ENCODE data around the gene PLA2R1. TPM values are rescaled to one million over a fixed set of nuclear protein-coding genes. Genes with fewer than 3 reads are reported as not detected.

Gene PLA2R1
- total RNA-seq, 1 experiment from 2014 or later, result 5.7 TPM

DNA sequence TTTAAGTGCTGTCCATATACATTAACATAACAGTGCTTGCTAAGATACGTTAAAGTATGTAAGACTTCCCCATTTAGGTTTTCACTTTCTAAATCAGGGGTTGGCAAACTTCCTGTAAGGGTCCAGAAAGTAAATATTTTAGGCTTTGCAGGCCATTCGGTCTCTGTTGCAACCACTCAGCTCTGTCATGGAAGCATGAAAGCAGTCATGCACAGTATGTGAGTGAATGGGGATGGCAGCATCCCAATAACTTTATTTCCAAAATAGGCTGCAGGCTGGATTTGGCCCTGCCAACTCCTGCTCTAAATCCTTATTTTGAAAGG is 128.7 kb downstream of the PLA2R1 start:
- ChIA-PET CTCF (no interaction called here), POLR2A (no interaction called here)
- H3K4me1 ChIP-seq (ENCODE audit: control insufficient read depth, insufficient read depth, low read length), result no peaks in the 10 kb centered on the region
- H3K36me3 ChIP-seq (ENCODE audit: control insufficient read depth, insufficient read depth, low read length), result no peaks in the 10 kb centered on the region
- BruUV-seq (replicated peaks), result no TSS peak
- intact Hi-C loops (cut with micrococcal nuclease; ENCODE audit: unreplicated experiment) (no loop called here), in situ Hi-C loops (cut with HindIII; ENCODE audit: low pct_unique_long_range_greater_than_20kb, low sequenced_read_pairs) (no loop called here)
- H3K9me3 ChIP-seq (ENCODE audit: control insufficient read depth, insufficient read depth, low read depth, low read length), result no peaks in the 10 kb centered on the region
- H3K4me3 ChIP-seq (ENCODE audit: low read depth in 2 of 2, low read length in 2 of 2), result no peak overlapping the region
- DNase-seq (ENCODE audit: low read depth, low spot score) (no peak), ATAC-seq (no peak)
- H3K27me3 ChIP-seq (ENCODE audit: control insufficient read depth, insufficient read depth, low read length), result no peaks in the 10 kb centered on the region; the same call in 1 of the 2 replicates
- no peak overlapping the region for H3K27ac ChIP-seq (ENCODE audit: low read length)
- TF ChIP-seq POLR2AphosphoS5 (IDR thresholded peaks at IDR 0.05; ENCODE audit: low read depth, low read length) (no peak), SIN3A (IDR thresholded peaks at IDR 0.05; ENCODE audit: borderline replicate concordance, insufficient read depth, low read depth, low read length) (no peak), TCF7L2 (IDR thresholded peaks at IDR 0.05; ENCODE audit: low read depth, low read length) (no peak)
- TF ChIP-seq, protein P1, sequence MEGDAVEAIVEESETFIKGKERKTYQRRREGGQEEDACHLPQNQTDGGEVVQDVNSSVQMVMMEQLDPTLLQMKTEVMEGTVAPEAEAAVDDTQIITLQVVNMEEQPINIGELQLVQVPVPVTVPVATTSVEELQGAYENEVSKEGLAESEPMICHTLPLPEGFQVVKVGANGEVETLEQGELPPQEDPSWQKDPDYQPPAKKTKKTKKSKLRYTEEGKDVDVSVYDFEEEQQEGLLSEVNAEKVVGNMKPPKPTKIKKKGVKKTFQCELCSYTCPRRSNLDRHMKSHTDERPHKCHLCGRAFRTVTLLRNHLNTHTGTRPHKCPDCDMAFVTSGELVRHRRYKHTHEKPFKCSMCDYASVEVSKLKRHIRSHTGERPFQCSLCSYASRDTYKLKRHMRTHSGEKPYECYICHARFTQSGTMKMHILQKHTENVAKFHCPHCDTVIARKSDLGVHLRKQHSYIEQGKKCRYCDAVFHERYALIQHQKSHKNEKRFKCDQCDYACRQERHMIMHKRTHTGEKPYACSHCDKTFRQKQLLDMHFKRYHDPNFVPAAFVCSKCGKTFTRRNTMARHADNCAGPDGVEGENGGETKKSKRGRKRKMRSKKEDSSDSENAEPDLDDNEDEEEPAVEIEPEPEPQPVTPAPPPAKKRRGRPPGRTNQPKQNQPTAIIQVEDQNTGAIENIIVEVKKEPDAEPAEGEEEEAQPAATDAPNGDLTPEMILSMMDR (IDR thresholded peaks at IDR 0.05), result no peak

DNA sequence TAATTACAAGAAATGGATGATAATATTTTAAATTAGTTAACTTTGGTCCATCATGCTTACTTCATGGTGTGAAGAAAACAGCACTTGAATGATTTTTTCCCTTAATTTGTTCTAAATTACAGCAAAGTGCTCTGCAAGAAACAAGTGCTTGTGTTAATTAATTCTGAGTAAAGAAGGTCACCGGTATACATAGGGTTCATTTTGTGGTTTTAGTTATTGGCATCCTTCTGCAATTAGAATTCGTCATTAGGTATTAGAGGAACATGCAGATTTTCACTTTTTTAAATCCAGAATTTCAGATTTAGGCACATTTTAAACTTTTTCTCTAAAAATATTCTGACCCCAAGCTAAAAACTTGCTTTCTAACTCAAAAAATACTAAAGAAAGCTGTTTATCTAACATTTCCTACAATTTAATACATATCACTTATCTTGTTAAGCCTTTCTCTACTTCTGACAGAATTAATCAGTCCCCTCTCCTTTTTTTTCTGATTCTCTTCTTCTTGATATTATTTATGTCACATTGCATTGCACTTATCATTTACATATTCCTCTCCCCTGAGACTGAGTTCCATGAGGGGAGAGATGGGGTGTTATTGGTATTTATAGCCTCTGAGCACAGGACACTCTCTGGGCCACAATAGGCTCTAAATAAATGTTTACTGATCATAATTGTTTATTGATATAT is 129.2 kb downstream of the PLA2R1 start:
- no TSS peak for BruUV-seq (replicated peaks)
- Histone ChIP-seq H3K4me1 (ENCODE audit: control insufficient read depth, insufficient read depth, low read length) (no peaks in the 10 kb centered on the region), H3K9me3 (ENCODE audit: control insufficient read depth, insufficient read depth, low read depth, low read length) (no peaks in the 10 kb centered on the region), H3K36me3 (ENCODE audit: control insufficient read depth, insufficient read depth, low read length) (no peaks in the 10 kb centered on the region), H3K27ac (ENCODE audit: low read length) (no peak overlapping the region), H3K4me3 (ENCODE audit: low read depth in 2 of 2, low read length in 2 of 2) (no peak overlapping the region), H3K27me3 (ENCODE audit: control insufficient read depth, insufficient read depth, low read length) (no peaks in the 10 kb centered on the region; the same call in 1 of the 2 replicates)
- intact Hi-C loops (cut with micrococcal nuclease; ENCODE audit: unreplicated experiment), result no loop called here
- in situ Hi-C loops (cut with HindIII; ENCODE audit: low pct_unique_long_range_greater_than_20kb, low sequenced_read_pairs), result no loop called here
- ChIA-PET POLR2A (no interaction called here), CTCF (no interaction called here)
- TF ChIP-seq POLR2AphosphoS5 (IDR thresholded peaks at IDR 0.05; ENCODE audit: low read depth, low read length), result no peak
- TF ChIP-seq TCF7L2 (IDR thresholded peaks at IDR 0.05; ENCODE audit: low read depth, low read length), result no peak
- TF ChIP-seq SIN3A (IDR thresholded peaks at IDR 0.05; ENCODE audit: borderline replicate concordance, insufficient read depth, low read depth, low read length), result no peak
- no peak for ATAC-seq
- DNase-seq (ENCODE audit: low read depth, low spot score), result no peak

DNA sequence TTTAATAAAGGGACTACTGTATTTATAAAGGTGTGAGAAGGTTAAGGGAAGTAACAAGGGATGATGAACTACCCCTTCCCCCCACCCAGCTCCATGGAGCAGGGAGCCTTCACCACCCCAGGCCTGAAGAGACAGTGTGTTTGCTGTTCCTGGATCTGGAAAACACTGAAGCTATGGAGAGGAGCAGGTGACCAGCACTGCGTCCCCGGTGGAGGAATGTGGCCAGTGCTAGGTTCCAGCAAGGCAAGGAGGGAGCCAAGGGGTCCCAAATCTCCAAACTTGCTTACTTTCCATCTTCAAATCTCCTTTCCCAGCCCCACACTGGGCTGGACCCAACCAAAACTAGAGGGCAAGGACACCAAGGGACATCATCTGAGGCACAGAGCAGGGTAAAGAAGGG is 135.7 kb downstream of the PLA2R1 start:
- H3K27ac ChIP-seq (ENCODE audit: low read length), result no peak overlapping the region
- no TSS peak for BruUV-seq (replicated peaks)
- TF ChIP-seq, protein P1 (IDR thresholded peaks at IDR 0.05), result no peak
- TF ChIP-seq TCF7L2 (IDR thresholded peaks at IDR 0.05; ENCODE audit: low read depth, low read length) (no peak), SIN3A (IDR thresholded peaks at IDR 0.05; ENCODE audit: borderline replicate concordance, insufficient read depth, low read depth, low read length) (no peak), POLR2AphosphoS5 (IDR thresholded peaks at IDR 0.05; ENCODE audit: low read depth, low read length) (no peak)
- TF ChIP-seq, protein P2, sequence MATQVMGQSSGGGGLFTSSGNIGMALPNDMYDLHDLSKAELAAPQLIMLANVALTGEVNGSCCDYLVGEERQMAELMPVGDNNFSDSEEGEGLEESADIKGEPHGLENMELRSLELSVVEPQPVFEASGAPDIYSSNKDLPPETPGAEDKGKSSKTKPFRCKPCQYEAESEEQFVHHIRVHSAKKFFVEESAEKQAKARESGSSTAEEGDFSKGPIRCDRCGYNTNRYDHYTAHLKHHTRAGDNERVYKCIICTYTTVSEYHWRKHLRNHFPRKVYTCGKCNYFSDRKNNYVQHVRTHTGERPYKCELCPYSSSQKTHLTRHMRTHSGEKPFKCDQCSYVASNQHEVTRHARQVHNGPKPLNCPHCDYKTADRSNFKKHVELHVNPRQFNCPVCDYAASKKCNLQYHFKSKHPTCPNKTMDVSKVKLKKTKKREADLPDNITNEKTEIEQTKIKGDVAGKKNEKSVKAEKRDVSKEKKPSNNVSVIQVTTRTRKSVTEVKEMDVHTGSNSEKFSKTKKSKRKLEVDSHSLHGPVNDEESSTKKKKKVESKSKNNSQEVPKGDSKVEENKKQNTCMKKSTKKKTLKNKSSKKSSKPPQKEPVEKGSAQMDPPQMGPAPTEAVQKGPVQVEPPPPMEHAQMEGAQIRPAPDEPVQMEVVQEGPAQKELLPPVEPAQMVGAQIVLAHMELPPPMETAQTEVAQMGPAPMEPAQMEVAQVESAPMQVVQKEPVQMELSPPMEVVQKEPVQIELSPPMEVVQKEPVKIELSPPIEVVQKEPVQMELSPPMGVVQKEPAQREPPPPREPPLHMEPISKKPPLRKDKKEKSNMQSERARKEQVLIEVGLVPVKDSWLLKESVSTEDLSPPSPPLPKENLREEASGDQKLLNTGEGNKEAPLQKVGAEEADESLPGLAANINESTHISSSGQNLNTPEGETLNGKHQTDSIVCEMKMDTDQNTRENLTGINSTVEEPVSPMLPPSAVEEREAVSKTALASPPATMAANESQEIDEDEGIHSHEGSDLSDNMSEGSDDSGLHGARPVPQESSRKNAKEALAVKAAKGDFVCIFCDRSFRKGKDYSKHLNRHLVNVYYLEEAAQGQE (IDR thresholded peaks at IDR 0.05; ENCODE audit: insufficient read depth in 1 of 2, low read depth in 2 of 2, low read length in 1 of 2), result no peak
- POLR2A ChIA-PET, result no interaction called here
- no peak for DNase-seq (ENCODE audit: low read depth, low spot score)
- no peak overlapping the region for H3K4me3 ChIP-seq (ENCODE audit: low read depth in 2 of 2, low read length in 2 of 2)
- CTCF ChIA-PET, result no interaction called here
- H3K4me1 ChIP-seq (ENCODE audit: control insufficient read depth, insufficient read depth, low read length), result no peaks in the 10 kb centered on the region
- H3K9me3 ChIP-seq (ENCODE audit: control insufficient read depth, insufficient read depth, low read depth, low read length), result no peaks in the 10 kb centered on the region
- in situ Hi-C loops (cut with HindIII; ENCODE audit: low pct_unique_long_range_greater_than_20kb, low sequenced_read_pairs) (no loop called here), intact Hi-C loops (cut with micrococcal nuclease; ENCODE audit: unreplicated experiment) (no loop called here)
- no peaks in the 10 kb centered on the region for H3K27me3 ChIP-seq (ENCODE audit: control insufficient read depth, insufficient read depth, low read length)
- no peaks in the 10 kb centered on the region for H3K36me3 ChIP-seq (ENCODE audit: control insufficient read depth, insufficient read depth, low read length)
- no peak for ATAC-seq

Measured in Panc1 (cell line).